PFSK-1 (cell line): ENCODE data around the gene RSAD1.

ENCODE experiments used
- FOXP2 ChIP-seq: optimal IDR thresholded peaks from 2 replicates; pipeline ENCODE3; 2011; ENCODE audit warnings: borderline replicate concordance, control low read depth, inconsistent platforms; ENCODE audit not compliant: insufficient read depth; ENCODE audit errors: extremely low read length, extremely low read depth
- POLR2AphosphoS5 ChIP-seq: IDR thresholded peaks from 2 replicates; pipeline ENCODE4 v1.6.1; 2012; ENCODE audit warnings: low read depth, mild to moderate bottlenecking, control low read depth, low read length, moderate library complexity
- REST ChIP-seq, 2 experiments: IDR thresholded peaks; 2 replicates each; pipeline versions ENCODE4 v1.6.1 to v1.8.0; 2011 to 2012; ENCODE audit warnings: low read depth in 2 of 2, low read length in 2 of 2, control low read depth in 1 of 2, inconsistent platforms in 1 of 2, mild to moderate bottlenecking in 1 of 2, moderate library complexity in 1 of 2; ENCODE audit not compliant: insufficient read depth in 1 of 2
- SIN3A ChIP-seq: IDR thresholded peaks from 2 replicates; pipeline ENCODE4 v1.6.1; 2012; ENCODE audit warnings: mild to moderate bottlenecking, low read length, moderate library complexity, borderline replicate concordance; ENCODE audit not compliant: insufficient read depth
- TAF1 ChIP-seq: IDR thresholded peaks from 2 replicates; pipeline ENCODE4 v1.6.1; 2012; ENCODE audit warnings: low read length, control low read depth, borderline replicate concordance; ENCODE audit not compliant: insufficient read depth

RSAD1 gene

DNA sequence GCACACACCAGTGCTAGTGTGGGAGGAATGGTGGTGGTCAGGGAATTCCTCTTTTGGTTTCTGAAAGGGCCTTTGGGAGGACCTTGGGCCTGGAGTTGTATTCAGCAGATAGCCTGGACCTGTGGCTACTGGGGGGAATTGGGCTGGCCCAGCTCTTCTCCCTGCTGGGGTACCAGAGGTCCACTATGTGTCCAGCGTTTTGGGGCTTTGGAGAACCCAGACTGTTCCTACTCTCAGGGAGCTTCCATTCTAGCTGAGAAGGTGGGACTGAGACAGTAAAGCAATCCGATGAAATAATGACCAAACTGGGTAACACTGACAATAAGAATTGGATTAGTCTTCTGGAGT lies 56.3 kb downstream of the RSAD1 start:
- TF ChIP-seq TAF1 = no peak

- TF ChIP-seq REST (IDR thresholded peaks at IDR 0.05; ENCODE audit: insufficient read depth in 1 of 2, low read depth in 2 of 2, low read length in 2 of 2) (no peak), SIN3A (no peak), FOXP2 (no peak), TAF1 (no peak), POLR2AphosphoS5 (no peak)
Measured at GRCh38 chr17:50535407-50535806, 56.7 kb downstream of the RSAD1 start.
